BE2C (cell line): ENCODE results near the gene RNF150.

Experiments
- DNase-seq: peaks from one replicate; pipeline ENCODE4 v3.0.0-alpha.2; 2020
- H3K27me3 ChIP-seq: fragments of 250-450 bp; sonication (Bioruptor Pico); 2 replicates; pipeline ENCODE4 v1.5.1; 2020; ENCODE audit warnings: mild to moderate bottlenecking
- H3K36me3 ChIP-seq: fragments of 250-450 bp; sonication (Bioruptor Pico); 2 replicates; pipeline ENCODE4 v1.5.1; 2020; ENCODE audit warnings: mild to moderate bottlenecking
- H3K4me1 ChIP-seq: fragments of 250-450 bp; sonication (Bioruptor Pico); 2 replicates; pipeline ENCODE4 v1.5.1; 2020
- H3K4me3 ChIP-seq: 2 replicates; pipeline ENCODE4 v1.5.1; 2011; ENCODE audit warnings: low read depth, low read length
- H3K9me3 ChIP-seq: fragments of 250-450 bp; sonication (Bioruptor Pico); 2 replicates; pipeline ENCODE4 v1.5.1; 2020
- CTCF ChIP-seq: IDR thresholded peaks from 2 replicates; pipeline ENCODE4 v1.5.1; 2012; ENCODE audit warnings: mild to moderate bottlenecking, low read depth, low read length

RNF150 gene

GRCh38 chr4:140924761-140925392 lies 208.4 kb downstream of the RNF150 start:
- TF ChIP-seq CTCF, result no peak

GRCh38 chr4:140906993-140907962 lies 226.0 kb downstream of the RNF150 start:
- H3K4me1 ChIP-seq, result peaks cover 26% of the 10 kb centered on the region
- no peaks in the 10 kb centered on the region for H3K9me3 ChIP-seq
- no peaks in the 10 kb centered on the region for H3K27me3 ChIP-seq
- H3K36me3 ChIP-seq, result no peaks in the 10 kb centered on the region
- no peak for TF ChIP-seq CTCF
- H3K4me3 ChIP-seq, result no peak overlapping the region
- no peak for DNase-seq

More at GRCh38 chr4:140924761-140925392, 208.4 kb downstream of the RNF150 start:
- no peak overlapping the region for H3K4me3 ChIP-seq
- H3K27me3 ChIP-seq, result no peaks in the 10 kb centered on the region
- H3K36me3 ChIP-seq, result no peaks in the 10 kb centered on the region
- DNase-seq, result peak; percentile 16
- peaks cover 4% of the 10 kb centered on the region for H3K4me1 ChIP-seq
- no peaks in the 10 kb centered on the region for H3K9me3 ChIP-seq

GRCh38 chr4:140904904-140905303 lies 228.4 kb downstream of the RNF150 start:
- TF ChIP-seq CTCF, result no peak

DNA sequence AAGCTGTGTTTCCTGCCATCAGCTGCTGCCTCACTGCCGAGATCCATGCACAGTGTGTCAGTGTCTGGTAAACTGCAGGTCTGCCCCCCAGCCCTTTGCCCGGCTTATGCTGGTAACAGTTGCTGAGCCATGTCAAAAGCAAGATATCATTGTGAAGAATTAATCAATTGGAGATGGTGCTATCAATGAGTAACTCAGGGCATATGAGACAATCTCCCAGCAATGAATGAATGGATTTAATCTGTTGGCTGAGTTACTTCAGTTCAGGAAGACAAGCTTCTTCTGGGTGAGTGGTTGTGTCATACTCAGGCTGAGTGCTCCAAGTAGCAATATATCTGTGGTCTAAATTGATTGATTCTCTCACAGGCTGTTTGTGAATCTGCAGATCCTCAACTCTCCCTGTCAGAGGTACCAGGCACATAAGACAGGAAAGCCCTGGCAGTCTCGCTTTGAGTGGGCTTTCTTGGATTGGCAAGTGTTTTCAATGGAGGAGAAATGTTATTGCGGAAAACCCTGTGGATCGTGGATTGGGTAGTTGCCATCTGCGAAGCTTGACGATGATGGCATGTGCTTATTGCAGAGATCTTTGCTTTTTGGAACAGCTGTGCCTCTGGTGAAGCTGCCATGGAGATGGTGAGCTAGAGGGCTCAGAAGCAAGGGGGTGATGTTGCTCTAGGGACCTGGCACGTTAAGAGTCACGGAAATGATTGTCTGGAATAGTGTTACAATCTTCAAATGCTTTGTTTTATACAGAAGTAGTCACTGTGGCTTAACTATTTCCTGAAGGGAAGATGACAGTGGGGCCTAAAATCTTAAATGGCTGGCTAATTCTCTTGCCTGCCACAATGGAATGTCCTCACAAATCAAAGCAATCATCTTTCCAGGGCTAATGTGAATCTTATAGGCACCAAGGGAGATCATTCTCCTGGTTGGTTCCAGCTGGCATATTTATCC lies 229.5 kb downstream of the RNF150 start:
- no peaks in the 10 kb centered on the region for H3K27me3 ChIP-seq
- H3K36me3 ChIP-seq, result no peaks in the 10 kb centered on the region
- peak; percentile 69 for DNase-seq
- H3K9me3 ChIP-seq, result no peaks in the 10 kb centered on the region
- TF ChIP-seq CTCF, result no peak
- no peak overlapping the region for H3K4me3 ChIP-seq
- peaks cover 46% of the 10 kb centered on the region for H3K4me1 ChIP-seq

More at GRCh38 chr4:140904904-140905303, 228.4 kb downstream of the RNF150 start:
- Histone ChIP-seq H3K27me3 (no peaks in the 10 kb centered on the region), H3K4me3 (no peak overlapping the region), H3K4me1 (peaks cover 46% of the 10 kb centered on the region), H3K9me3 (no peaks in the 10 kb centered on the region), H3K36me3 (no peaks in the 10 kb centered on the region)
- no peak for DNase-seq

DNA sequence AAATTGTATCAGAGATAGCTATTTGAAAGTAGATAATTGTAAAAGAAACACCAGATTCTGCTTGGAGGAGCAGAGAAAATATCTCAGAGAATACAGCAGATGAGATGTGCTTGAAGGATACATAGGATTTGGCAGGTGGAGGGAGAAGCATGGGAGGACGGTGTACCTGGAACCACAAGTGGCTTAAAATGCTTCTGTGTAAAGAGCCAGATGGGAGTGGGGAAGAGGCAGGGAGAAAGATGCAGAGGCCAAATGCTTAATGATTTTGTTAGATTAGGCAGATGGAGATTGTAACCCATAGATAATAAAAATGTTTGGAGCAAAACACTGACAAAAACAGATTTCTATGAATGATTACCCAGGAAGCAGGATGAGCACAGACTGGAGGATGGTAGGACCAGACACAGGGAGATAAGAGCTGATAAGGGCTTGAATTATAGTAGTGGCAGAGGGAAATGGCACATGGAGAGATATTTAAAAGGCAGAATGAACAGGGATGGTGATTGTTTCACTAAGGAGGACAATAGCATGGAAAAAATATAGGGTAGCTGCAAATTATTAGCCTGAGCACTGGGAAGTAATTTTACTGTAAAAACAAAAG lies 231.4 kb downstream of the RNF150 start:
- TF ChIP-seq CTCF, result no peak

More for the DNA sequence above, 231.4 kb downstream of the RNF150 start:
- H3K9me3 ChIP-seq, result no peaks in the 10 kb centered on the region
- H3K36me3 ChIP-seq, result no peaks in the 10 kb centered on the region
- H3K27me3 ChIP-seq, result no peaks in the 10 kb centered on the region
- peaks cover 41% of the 10 kb centered on the region for H3K4me1 ChIP-seq
- peak; percentile 21 for DNase-seq
- no peak overlapping the region for H3K4me3 ChIP-seq
